Tibial nerve (tissue), 4 donors: ENCODE results near the gene OR5AU1.

Experiments used
- CTCF ChIP-seq, 5 experiments: fragments of 200-600 bp in 3 of 5; fragments of 450-650 bp in 2 of 5; sonication (generic) in 3 of 5; IDR thresholded peaks; one replicate each; pipeline ENCODE4 v1.5.1; 2016 to 2019; ENCODE audit warnings: antibody characterized with exemption in 5 of 5, mild to moderate bottlenecking in 3 of 5, moderate library complexity in 2 of 5
- EP300 ChIP-seq, 2 donors: sonication (generic); formaldehyde crosslinking; IDR thresholded peaks; one replicate each; pipeline ENCODE4 v1.6.1; 2017; ENCODE audit warnings: antibody characterized with exemption in 2 of 2, mild to moderate bottlenecking in 1 of 2
- POLR2A ChIP-seq, 2 donors: fragments of 450-650 bp; IDR thresholded peaks; one replicate each; pipeline ENCODE4 v1.6.1; 2017; ENCODE audit warnings: antibody characterized with exemption in 2 of 2, mild to moderate bottlenecking in 2 of 2, moderate library complexity in 2 of 2

DNA sequence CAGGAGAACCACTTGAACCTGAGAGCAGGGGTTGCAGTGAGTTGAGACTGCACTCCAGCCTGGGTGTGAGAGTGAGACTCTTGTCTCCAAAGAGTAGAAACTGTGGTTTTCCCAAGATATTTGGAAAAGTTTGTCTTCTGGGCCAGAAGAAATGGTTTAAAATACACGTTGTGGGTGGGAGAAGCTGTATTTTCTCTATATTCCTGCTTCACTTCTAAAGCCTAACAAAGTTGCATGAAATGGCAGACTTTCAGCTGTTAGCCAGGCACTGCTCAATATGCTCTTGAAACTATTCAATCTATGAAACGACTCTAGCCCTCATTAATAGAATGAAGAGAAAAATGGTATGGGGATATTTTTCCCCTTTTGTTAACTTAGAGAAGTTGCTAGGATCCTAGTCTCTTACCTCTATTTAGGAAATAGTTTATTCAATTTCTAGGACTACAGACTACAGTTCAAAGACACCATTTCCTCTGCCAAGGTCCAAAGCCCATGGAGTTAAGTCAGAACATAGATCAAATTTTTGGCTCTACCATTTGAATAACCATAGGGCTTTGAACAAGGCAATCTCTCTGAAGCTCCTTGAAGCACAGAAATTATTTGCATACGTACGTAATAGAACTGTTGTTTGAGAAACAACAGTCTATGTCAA is 49.3 kb upstream of the OR5AU1 start:
- TF ChIP-seq POLR2A (IDR thresholded peaks at IDR 0.05) (no peak), CTCF (IDR thresholded peaks at IDR 0.05) (no peak), EP300 (IDR thresholded peaks at IDR 0.05) (no peak)
